ENCODE data around the gene PSD4.

Gene PSD4

GRCh38 chr2:113221846-113222245 lies 48.1 kb downstream of the PSD4 start:
- DNase-seq (ENCODE audit: low spot score): no peak
- in situ Hi-C loops (cut with MboI; ENCODE audit: low pct_unique_long_range_greater_than_20kb, low sequenced_read_pairs, unreplicated experiment): no loop called here
- no peak for TF ChIP-seq CTCF (IDR thresholded peaks at IDR 0.05; ENCODE audit: extremely low read depth, insufficient read depth, missing control alignments)

GRCh38 chr2:113223813-113224212 lies 50.0 kb downstream of the PSD4 start:
- TF ChIP-seq CTCF (IDR thresholded peaks at IDR 0.05; ENCODE audit: extremely low read depth, insufficient read depth, missing control alignments): no peak
- in situ Hi-C loops (cut with MboI; ENCODE audit: low pct_unique_long_range_greater_than_20kb, low sequenced_read_pairs, unreplicated experiment): no loop called here
- DNase-seq (ENCODE audit: low spot score): no peak

- no peak for TF ChIP-seq CTCF (IDR thresholded peaks at IDR 0.05; ENCODE audit: extremely low read depth, insufficient read depth, missing control alignments)
- in situ Hi-C loops (cut with MboI; ENCODE audit: low pct_unique_long_range_greater_than_20kb, low sequenced_read_pairs, unreplicated experiment): no loop called here
- DNase-seq (ENCODE audit: low spot score): no peak
Observed at GRCh38 chr2:113224647-113225236, 51.0 kb downstream of the PSD4 start.

GRCh38 chr2:113225263-113226259 lies 51.8 kb downstream of the PSD4 start:
- no peak for TF ChIP-seq CTCF (IDR thresholded peaks at IDR 0.05; ENCODE audit: extremely low read depth, insufficient read depth, missing control alignments)
- no peak for DNase-seq (ENCODE audit: low spot score)
- in situ Hi-C loops (cut with MboI; ENCODE audit: low pct_unique_long_range_greater_than_20kb, low sequenced_read_pairs, unreplicated experiment): no loop called here

- DNase-seq (ENCODE audit: low spot score): no peak
- in situ Hi-C loops (cut with MboI; ENCODE audit: low pct_unique_long_range_greater_than_20kb, low sequenced_read_pairs, unreplicated experiment): no loop called here
- no peak for TF ChIP-seq CTCF (IDR thresholded peaks at IDR 0.05; ENCODE audit: extremely low read depth, insufficient read depth, missing control alignments)
Observed at GRCh38 chr2:113226462-113226861, 52.7 kb downstream of the PSD4 start.

GRCh38 chr2:113227290-113227689 lies 53.5 kb downstream of the PSD4 start:
- in situ Hi-C loops (cut with MboI; ENCODE audit: low pct_unique_long_range_greater_than_20kb, low sequenced_read_pairs, unreplicated experiment): no loop called here
- no peak for TF ChIP-seq CTCF (IDR thresholded peaks at IDR 0.05; ENCODE audit: extremely low read depth, insufficient read depth, missing control alignments)
- DNase-seq (ENCODE audit: low spot score): no peak
